ENCODE data around the gene SRGN.

DNA sequence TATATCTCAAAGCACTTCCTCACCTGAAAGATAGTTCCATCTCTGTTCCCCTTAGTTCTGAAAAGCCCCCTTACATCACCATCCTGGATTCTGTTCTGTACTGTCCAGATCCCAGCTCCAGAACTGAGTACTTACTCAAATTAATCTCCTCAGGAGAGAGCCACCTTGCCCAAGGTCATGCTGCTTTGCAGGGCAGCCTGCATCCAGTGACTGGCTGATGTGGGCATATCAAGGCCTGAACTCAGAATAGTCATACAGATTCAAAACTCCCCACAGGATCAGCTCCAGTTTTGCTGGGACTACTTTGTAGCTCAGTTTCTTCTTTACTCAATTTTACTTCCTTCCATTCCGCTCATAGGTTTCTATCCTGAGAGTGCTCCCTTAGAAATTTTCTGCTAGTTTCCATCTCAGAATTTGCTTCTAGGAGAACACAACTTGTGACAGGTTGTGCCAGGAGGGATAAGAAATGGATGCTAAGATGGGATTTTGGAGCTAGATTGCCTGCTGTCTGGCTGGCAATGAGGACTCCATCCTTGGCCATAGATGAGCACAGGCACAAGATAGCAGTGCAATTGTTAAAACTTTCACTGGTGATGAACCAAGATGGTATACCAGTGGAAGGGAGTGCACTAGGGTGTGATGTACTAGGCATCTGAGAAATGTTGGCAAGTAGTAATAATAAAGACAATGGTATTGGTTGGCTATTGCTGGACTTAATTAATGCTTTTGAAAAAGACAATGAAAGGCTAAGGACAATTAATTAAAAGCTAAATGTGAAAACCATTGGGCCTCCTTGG is 17.3 kb downstream of the SRGN start:
- TF ChIP-seq, protein P1, sequence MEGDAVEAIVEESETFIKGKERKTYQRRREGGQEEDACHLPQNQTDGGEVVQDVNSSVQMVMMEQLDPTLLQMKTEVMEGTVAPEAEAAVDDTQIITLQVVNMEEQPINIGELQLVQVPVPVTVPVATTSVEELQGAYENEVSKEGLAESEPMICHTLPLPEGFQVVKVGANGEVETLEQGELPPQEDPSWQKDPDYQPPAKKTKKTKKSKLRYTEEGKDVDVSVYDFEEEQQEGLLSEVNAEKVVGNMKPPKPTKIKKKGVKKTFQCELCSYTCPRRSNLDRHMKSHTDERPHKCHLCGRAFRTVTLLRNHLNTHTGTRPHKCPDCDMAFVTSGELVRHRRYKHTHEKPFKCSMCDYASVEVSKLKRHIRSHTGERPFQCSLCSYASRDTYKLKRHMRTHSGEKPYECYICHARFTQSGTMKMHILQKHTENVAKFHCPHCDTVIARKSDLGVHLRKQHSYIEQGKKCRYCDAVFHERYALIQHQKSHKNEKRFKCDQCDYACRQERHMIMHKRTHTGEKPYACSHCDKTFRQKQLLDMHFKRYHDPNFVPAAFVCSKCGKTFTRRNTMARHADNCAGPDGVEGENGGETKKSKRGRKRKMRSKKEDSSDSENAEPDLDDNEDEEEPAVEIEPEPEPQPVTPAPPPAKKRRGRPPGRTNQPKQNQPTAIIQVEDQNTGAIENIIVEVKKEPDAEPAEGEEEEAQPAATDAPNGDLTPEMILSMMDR (conservative IDR thresholded peaks at IDR 0.05 in 1 of 2, IDR thresholded peaks at IDR 0.05 in 1 of 2; ENCODE audit: low read depth in 1 of 2, low read length in 2 of 2), result no peak
- no peak for TF ChIP-seq EZH2 (IDR thresholded peaks at IDR 0.05; ENCODE audit: low read length, missing control alignments)
